Stimulated activated CD4-positive, alpha-beta T cell treated with anti-CD3 and anti-CD28 coated beads, TNF-alpha, amount 100 ng/mL, for 1 hour (primary cell): Measurements from ENCODE around the gene NAGK.
"Not testable (repeated sequence)": the region's sequence is repeated elsewhere in the genome, so short reads cannot be mapped to it uniquely, and the experiment has no call there.

Experiments used
- DNase-seq, 3 donors: peaks; one replicate each; pipeline ENCODE4 v3.0.0-alpha.2; 2020; ENCODE audit warnings: low read depth in 3 of 3, low spot score in 1 of 3

NAGK gene

GRCh38 chr2:71069376-71069775, 928 bp downstream of the NAGK start:
- no peak for DNase-seq

GRCh38 chr2:71070294-71071093, 2.0 kb downstream of the NAGK start:
- no peak for DNase-seq

- DNase-seq: peak in 1 of 3 donors; percentile 35
These were observed 3.4 kb downstream of the NAGK start for GRCh38 chr2:71071681-71072398.

DNA sequence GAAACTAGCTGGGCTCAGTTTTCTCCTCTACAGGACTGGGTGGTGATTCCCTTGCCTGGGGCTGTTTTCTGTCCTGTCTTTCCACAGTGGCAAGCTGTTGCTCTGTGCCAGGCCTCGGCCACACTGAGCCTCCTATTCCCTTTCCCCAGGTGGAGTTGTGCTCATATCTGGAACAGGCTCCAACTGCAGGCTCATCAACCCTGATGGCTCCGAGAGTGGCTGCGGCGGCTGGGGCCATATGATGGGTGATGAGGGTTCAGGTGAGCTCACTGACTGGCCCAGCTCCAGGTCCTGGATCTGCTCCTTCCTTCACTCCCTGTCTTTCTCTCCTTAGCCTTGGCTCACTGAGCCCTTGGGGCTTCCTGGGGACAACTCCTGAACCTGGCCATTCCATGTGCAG, 4.0 kb downstream of the NAGK start:
- DNase-seq: no peak

DNA sequence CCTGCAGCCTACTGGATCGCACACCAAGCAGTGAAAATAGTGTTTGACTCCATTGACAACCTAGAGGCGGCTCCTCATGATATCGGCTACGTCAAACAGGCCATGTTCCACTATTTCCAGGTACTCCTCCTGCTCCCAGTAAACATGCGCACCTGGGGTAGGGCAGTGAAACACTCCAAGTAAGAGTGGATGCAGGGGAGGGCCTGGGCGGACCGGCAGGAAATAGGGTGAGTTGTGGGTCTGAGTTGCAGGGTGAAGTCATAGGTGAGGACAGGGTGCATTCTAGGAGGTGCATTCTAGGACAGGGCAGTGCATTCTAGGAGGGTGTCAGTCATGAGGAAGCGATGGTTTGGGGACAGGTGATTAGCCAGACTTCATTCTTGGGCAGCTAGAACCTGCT, 5.0 kb downstream of the NAGK start:
- no peak for DNase-seq

DNA sequence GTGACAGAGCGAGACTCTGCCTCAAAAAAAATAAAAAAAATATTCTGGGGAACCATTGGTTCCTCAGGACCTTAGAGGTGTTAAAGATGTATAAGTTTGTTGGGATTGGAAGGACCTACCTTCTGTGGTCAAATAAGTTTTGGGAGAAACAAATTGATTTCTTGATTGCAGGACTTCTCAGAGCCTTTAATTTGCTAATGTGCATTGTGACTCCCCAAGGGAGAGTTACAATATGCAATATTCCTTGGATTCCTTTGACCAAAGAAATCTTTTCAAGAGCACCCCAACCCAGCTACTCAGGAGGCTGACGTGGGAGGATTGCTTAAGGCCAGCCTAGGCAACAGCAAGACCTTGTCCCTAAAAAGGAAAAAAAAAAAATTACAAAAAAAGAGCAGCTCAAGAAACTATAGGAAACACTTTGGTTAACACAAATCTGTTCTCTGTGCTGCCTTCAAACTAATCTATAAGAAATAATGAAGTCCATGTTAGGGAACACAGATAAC, 6.5 kb downstream of the NAGK start:
- DNase-seq: no peak

- DNase-seq: no peak
These were observed 10.2 kb downstream of the NAGK start for GRCh38 chr2:71078624-71079023.

DNA sequence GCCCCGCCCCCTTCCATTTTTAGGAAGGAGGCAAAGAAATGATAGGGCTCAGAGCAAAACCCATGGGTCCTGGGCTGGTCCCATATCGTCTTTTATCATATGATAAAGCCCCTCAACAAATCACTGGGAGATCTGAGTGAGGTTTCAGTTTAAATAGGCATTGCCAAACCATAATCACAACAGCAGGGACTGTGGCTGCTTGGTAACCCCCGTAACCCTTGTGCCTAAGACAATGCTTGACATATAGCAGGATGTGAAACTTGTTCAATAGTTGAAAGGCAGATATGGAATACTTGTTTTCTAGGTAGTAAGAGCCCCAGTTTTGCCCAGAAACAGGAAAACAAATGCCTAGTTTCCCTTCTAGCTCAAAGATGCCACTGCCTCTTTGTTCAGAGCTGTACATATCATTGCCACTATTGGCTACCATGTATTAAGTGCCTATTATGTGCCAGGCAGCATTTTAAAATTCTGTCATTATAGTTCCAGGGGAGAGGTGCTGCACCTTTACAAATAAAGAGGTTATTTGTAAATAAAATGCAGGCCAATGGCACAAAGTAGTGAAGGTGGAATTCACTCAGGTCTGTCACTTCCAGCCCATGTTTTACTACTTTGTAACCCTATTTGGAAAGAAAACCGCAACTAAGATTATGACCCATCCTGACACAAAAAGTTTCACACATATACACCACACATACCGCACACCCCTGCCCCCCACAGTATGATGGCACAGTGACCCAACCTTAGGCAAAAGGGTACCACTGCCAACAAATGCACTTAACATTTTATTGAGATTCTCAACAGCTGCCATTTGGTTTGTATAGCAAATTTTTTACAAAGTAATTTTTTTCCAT, 14.2 kb downstream of the NAGK start:
- no peak for DNase-seq

DNA sequence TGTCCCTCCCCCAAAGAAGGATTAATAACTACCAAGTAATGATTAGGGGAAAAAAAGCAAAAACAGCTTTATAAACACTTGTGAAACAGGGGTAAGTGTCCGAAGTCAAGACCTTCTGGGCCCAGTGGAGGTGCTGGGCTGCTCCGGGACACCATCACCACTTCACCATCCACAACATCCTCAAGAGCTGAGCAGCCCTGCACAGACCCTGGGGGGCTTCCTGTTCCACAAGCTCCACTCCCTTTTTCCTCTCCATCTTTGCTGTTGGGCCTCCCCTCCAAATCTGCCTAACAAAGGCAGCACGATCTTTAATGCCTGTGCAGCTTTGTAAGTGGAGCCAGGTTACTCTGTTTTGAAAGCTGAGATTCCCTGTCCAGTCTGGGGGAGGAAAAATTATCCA, 14.8 kb downstream of the NAGK start:
- not testable (repeated sequence) for DNase-seq

GRCh38 chr2:71083752-71084312, 15.4 kb downstream of the NAGK start:
- not testable (repeated sequence) for DNase-seq

GRCh38 chr2:71085325-71086003, 17.0 kb downstream of the NAGK start:
- not testable (repeated sequence) for DNase-seq

- not testable (repeated sequence) for DNase-seq
These were observed 21.0 kb downstream of the NAGK start for GRCh38 chr2:71089475-71089874.

- not testable (repeated sequence) for DNase-seq
These were observed 23.4 kb downstream of the NAGK start for GRCh38 chr2:71091808-71092207.

DNA sequence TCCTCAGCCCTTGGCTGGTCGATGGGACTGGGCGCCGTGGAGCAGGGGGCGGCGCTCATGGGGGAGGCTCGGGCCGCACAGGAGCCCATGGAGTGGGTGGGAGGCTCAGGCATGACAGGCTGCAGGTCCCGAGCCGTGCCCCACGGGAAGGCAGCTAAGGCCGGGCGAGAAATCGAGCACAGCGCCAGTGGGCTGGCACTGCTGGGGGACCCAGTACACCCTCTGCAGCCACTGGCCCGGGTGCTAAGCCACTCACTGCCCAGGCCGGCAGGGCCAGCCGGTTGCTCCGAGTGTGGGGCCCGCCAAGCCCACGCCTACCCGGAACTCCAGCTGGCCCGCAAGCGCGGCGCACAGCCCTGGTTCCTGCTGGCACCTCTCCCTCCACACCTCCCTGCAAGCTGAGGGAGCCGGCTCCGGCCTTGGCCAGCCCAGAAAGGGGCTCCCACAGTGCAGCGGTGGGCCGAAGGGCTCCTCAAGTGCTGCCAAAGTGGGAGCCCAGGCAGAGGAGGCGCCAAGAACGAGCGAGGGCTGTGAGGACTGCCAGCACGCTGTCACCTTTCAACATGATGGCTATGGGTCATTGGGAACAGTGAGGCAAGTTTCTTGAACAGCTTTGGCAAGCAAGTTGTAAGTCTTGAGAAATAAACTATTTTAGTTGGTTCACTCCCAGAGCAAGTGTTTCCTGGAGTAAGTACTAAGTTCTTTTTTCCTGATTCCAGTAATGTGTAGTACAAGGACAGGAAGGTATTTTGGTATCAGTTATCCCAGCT, 24.2 kb downstream of the NAGK start:
- DNase-seq: not testable (repeated sequence)

DNA sequence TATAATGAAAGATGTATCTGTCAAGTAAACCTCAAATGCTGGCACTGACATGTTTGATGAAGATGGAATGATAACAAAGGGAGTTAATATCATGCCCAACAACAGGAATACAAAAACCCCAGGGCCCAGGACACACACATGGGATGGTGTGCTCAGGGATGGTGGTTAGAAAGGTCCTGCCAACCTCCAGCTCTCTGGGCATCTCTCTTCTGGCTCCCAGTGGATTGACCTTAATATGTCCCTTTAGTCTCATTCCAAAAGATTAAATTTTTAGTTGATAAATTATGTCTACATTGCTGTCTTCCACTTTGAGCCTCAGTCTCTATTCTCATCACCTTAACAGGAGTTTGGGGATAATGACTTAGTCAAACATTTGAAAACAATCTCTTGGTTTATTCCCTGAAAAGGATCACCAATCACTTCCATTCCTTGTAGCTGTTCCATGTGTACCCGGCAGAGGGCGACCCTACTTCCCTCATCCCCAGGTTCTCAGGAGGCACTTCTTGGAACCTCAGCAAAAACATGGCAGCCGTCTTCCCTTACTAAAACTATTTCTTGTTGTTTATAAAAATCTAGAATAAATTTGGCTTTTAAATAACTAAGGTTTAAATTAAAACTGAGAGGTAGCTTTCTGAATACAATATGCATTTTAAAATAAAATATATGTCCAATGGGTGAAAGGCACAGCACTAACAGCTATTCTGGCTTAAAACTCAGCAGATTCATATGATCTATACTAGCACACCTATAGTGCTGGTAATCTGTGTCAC, 31.9 kb downstream of the NAGK start:
- peak in 1 of 3 donors; percentile 19 for DNase-seq

DNA sequence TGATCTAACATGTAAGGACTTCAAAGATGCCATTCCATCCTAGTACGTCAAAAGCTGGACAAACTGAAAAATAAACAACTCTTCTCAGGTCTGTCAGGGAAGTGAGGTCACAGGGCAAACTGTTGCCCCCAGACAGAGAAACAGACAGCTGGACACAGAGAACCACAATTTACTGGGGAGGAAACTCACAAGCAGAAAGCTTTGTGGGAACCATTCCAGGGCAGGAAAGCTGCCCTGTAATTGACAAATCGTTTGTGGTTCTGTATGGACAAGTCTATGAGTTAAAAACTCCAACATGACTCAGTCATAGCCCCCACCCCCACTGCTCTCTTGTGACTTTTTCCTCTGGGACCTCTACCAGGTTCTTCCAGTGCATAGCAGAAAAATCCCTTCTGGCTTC, 33.2 kb downstream of the NAGK start:
- DNase-seq: no peak

- no peak for DNase-seq
These were observed 34.7 kb downstream of the NAGK start for GRCh38 chr2:71102981-71103681.

- no peak for DNase-seq
These were observed 35.4 kb downstream of the NAGK start for GRCh38 chr2:71103809-71104208.
